IPS-18a (cell line): ENCODE results near the gene TM7SF2.
"Not testable (repeated sequence)": the region's sequence is repeated elsewhere in the genome, so short reads cannot be mapped to it uniquely, and the experiment has no call there.

Experiments used
- H3K27ac ChIP-seq: one replicate; pipeline ENCODE4 v1.5.1; 2013; ENCODE audit warnings: low read length
- H3K27me3 ChIP-seq: one replicate; pipeline ENCODE4 v1.6.1; 2013; ENCODE audit warnings: mild to moderate bottlenecking, low read length; ENCODE audit not compliant: control insufficient read depth, insufficient read depth
- H3K36me3 ChIP-seq: one replicate; pipeline ENCODE4 v1.6.1; 2013; ENCODE audit warnings: low read depth, low read length; ENCODE audit not compliant: control insufficient read depth
- H3K4me1 ChIP-seq: one replicate; pipeline ENCODE4 v1.6.1; 2013; ENCODE audit warnings: low read depth, low read length; ENCODE audit not compliant: control insufficient read depth
- H3K4me3 ChIP-seq: one replicate; pipeline ENCODE4 v1.5.1; 2013; ENCODE audit warnings: low read length
- H3K9ac ChIP-seq: one replicate; pipeline ENCODE4 v1.6.1; 2013; ENCODE audit warnings: mild to moderate bottlenecking, low read length, moderate library complexity
- H3K9me3 ChIP-seq: one replicate; pipeline ENCODE4 v1.6.1; 2013; ENCODE audit warnings: low read depth, low read length; ENCODE audit not compliant: control insufficient read depth

Gene TM7SF2

GRCh38 chr11:65134240-65134951 lies 22.7 kb downstream of the TM7SF2 start, which contains the start of gene SYVN1:
Gene SYVN1, minus strand, starts transcription at chr11:65134519. Its CDS starts 918 bp downstream, at chr11:65133601.
- peaks cover 18% of the 10 kb centered on the region for H3K36me3 ChIP-seq
- H3K4me3 ChIP-seq: peak within 1 kb of the TSS; percentile 91
- no peaks in the 10 kb centered on the region for H3K9me3 ChIP-seq
- H3K27me3 ChIP-seq: no peaks in the 10 kb centered on the region
- peak within 1 kb of the TSS; percentile 96 for H3K27ac ChIP-seq
- H3K4me1 ChIP-seq: peaks cover 4% of the 10 kb centered on the region
- peak within 1 kb of the TSS; percentile 90 for H3K9ac ChIP-seq

GRCh38 chr11:65134952-65135632 lies 23.4 kb downstream of the TM7SF2 start:
- no peaks in the 10 kb centered on the region for H3K27me3 ChIP-seq
- H3K9ac ChIP-seq: peak overlapping the region; percentile 90
- H3K4me3 ChIP-seq: peak overlapping the region; percentile 91
- peak overlapping the region; percentile 96 for H3K27ac ChIP-seq
- peaks cover 13% of the 10 kb centered on the region for H3K36me3 ChIP-seq
- peaks cover 4% of the 10 kb centered on the region for H3K4me1 ChIP-seq
- H3K9me3 ChIP-seq: no peaks in the 10 kb centered on the region

GRCh38 chr11:65135633-65136145 lies 24.0 kb downstream of the TM7SF2 start:
- H3K27ac ChIP-seq: peak overlapping the region; percentile 88

GRCh38 chr11:65136515-65137096 lies 24.9 kb downstream of the TM7SF2 start:
- no peak overlapping the region for H3K27ac ChIP-seq
- H3K36me3 ChIP-seq: peaks cover 4% of the 10 kb centered on the region
- H3K9ac ChIP-seq: no peak overlapping the region
- no peak overlapping the region for H3K4me3 ChIP-seq
- H3K4me1 ChIP-seq: peaks cover 4% of the 10 kb centered on the region
- no peaks in the 10 kb centered on the region for H3K27me3 ChIP-seq
- H3K9me3 ChIP-seq: no peaks in the 10 kb centered on the region

More at GRCh38 chr11:65135633-65136145, 24.0 kb downstream of the TM7SF2 start:
- Histone ChIP-seq H3K9me3 (no peaks in the 10 kb centered on the region), H3K4me1 (peaks cover 4% of the 10 kb centered on the region), H3K4me3 (peak overlapping the region; percentile 91), H3K36me3 (peaks cover 13% of the 10 kb centered on the region), H3K9ac (peak overlapping the region; percentile 90), H3K27me3 (no peaks in the 10 kb centered on the region)

- Histone ChIP-seq H3K9me3 (no peaks in the 10 kb centered on the region), H3K4me3 (no peak overlapping the region), H3K9ac (no peak overlapping the region), H3K27me3 (no peaks in the 10 kb centered on the region), H3K36me3 (no peaks in the 10 kb centered on the region), H3K27ac (no peak overlapping the region), H3K4me1 (no peaks in the 10 kb centered on the region)
Measured at GRCh38 chr11:65141896-65142494, 30.3 kb downstream of the TM7SF2 start.

GRCh38 chr11:65147352-65148075 lies 35.8 kb downstream of the TM7SF2 start:
- H3K9me3 ChIP-seq: no peaks in the 10 kb centered on the region
- no peak overlapping the region for H3K4me3 ChIP-seq
- H3K4me1 ChIP-seq: no peaks in the 10 kb centered on the region
- no peak overlapping the region for H3K27ac ChIP-seq
- no peaks in the 10 kb centered on the region for H3K36me3 ChIP-seq
- H3K9ac ChIP-seq: no peak overlapping the region
- H3K27me3 ChIP-seq: peaks cover 4% of the 10 kb centered on the region

GRCh38 chr11:65148657-65149056 lies 37.0 kb downstream of the TM7SF2 start:
- H3K4me3 ChIP-seq: no peak overlapping the region
- no peaks in the 10 kb centered on the region for H3K9me3 ChIP-seq
- no peak overlapping the region for H3K9ac ChIP-seq
- H3K4me1 ChIP-seq: no peaks in the 10 kb centered on the region
- no peaks in the 10 kb centered on the region for H3K36me3 ChIP-seq
- no peak overlapping the region for H3K27ac ChIP-seq
- H3K27me3 ChIP-seq: peaks cover 4% of the 10 kb centered on the region

GRCh38 chr11:65150131-65150508 lies 38.4 kb downstream of the TM7SF2 start:
- not testable (repeated sequence) for H3K27me3 ChIP-seq, H3K36me3 ChIP-seq, H3K9me3 ChIP-seq, H3K4me3 ChIP-seq, H3K4me1 ChIP-seq, H3K27ac ChIP-seq, H3K9ac ChIP-seq

- no peak overlapping the region for H3K27ac ChIP-seq
Measured at GRCh38 chr11:65150509-65151299, 39.0 kb downstream of the TM7SF2 start.

GRCh38 chr11:65151331-65151899 lies 39.7 kb downstream of the TM7SF2 start:
- Histone ChIP-seq H3K27ac (no peak overlapping the region), H3K9me3 (no peaks in the 10 kb centered on the region), H3K9ac (no peak overlapping the region), H3K4me3 (no peak overlapping the region), H3K4me1 (no peaks in the 10 kb centered on the region), H3K27me3 (peaks cover 4% of the 10 kb centered on the region), H3K36me3 (no peaks in the 10 kb centered on the region)

More at GRCh38 chr11:65150509-65151299, 39.0 kb downstream of the TM7SF2 start:
- Histone ChIP-seq H3K36me3 (no peaks in the 10 kb centered on the region), H3K9ac (no peak overlapping the region), H3K9me3 (no peaks in the 10 kb centered on the region), H3K4me3 (no peak overlapping the region), H3K27me3 (peaks cover 4% of the 10 kb centered on the region), H3K4me1 (no peaks in the 10 kb centered on the region)
